Ishikawa (cell line): ENCODE results near the gene MBTPS1.

Experiments used
- EGR1 ChIP-seq: IDR thresholded peaks from 2 replicates; pipeline ENCODE4 v1.6.1; 2012
- EP300 ChIP-seq: IDR thresholded peaks from 2 replicates; pipeline ENCODE4 v1.6.1; 2012; ENCODE audit warnings: borderline replicate concordance
- FOXM1 ChIP-seq: IDR thresholded peaks from 2 replicates; pipeline ENCODE4 v1.6.1; 2012; ENCODE audit warnings: low read depth, borderline replicate concordance
- NFIC ChIP-seq: IDR thresholded peaks from 2 replicates; pipeline ENCODE4 v1.6.1; 2012
- TEAD4 ChIP-seq: IDR thresholded peaks from 2 replicates; pipeline ENCODE4 v1.6.1; 2012
- YY1 ChIP-seq: IDR thresholded peaks from 2 replicates; pipeline ENCODE4 v1.6.1; 2012; ENCODE audit warnings: low read depth
- TF ChIP-seq, protein P1 (sequence below): IDR thresholded peaks from 2 replicates; pipeline ENCODE4 v1.6.1; 2012; ENCODE audit warnings: low read depth, mild to moderate bottlenecking
- TF ChIP-seq, protein P2 (sequence below): IDR thresholded peaks from 2 replicates; pipeline ENCODE4 v1.6.1; 2012

DNA sequence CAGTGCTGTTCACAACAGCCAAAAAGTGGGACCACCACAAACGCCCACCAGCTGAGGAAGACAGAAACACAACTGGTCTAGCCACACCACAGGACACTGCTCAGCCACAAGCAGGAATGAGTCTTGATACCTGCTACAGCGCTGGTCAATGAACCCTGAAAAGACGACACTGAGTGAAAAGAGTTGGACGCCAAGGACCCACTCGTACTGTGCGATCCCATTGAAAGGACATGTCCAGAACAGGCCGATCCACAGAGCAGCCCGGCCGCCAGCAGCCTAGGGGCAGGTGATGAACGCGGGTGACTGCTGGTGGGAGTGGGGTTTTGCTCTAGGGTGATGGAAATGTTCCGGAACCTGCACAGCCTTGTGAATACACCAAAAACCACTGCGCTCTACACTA, 63.5 kb downstream of the MBTPS1 start:
- TF ChIP-seq, protein P1, sequence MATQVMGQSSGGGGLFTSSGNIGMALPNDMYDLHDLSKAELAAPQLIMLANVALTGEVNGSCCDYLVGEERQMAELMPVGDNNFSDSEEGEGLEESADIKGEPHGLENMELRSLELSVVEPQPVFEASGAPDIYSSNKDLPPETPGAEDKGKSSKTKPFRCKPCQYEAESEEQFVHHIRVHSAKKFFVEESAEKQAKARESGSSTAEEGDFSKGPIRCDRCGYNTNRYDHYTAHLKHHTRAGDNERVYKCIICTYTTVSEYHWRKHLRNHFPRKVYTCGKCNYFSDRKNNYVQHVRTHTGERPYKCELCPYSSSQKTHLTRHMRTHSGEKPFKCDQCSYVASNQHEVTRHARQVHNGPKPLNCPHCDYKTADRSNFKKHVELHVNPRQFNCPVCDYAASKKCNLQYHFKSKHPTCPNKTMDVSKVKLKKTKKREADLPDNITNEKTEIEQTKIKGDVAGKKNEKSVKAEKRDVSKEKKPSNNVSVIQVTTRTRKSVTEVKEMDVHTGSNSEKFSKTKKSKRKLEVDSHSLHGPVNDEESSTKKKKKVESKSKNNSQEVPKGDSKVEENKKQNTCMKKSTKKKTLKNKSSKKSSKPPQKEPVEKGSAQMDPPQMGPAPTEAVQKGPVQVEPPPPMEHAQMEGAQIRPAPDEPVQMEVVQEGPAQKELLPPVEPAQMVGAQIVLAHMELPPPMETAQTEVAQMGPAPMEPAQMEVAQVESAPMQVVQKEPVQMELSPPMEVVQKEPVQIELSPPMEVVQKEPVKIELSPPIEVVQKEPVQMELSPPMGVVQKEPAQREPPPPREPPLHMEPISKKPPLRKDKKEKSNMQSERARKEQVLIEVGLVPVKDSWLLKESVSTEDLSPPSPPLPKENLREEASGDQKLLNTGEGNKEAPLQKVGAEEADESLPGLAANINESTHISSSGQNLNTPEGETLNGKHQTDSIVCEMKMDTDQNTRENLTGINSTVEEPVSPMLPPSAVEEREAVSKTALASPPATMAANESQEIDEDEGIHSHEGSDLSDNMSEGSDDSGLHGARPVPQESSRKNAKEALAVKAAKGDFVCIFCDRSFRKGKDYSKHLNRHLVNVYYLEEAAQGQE = no peak
- TF ChIP-seq NFIC (no peak), YY1 (no peak), EP300 (no peak), EGR1 (no peak), TEAD4 (no peak), FOXM1 (no peak)
- TF ChIP-seq, protein P2, sequence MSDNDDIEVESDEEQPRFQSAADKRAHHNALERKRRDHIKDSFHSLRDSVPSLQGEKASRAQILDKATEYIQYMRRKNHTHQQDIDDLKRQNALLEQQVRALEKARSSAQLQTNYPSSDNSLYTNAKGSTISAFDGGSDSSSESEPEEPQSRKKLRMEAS = no peak
